Bladder microvascular endothelial cell (primary cell): ENCODE results near the gene ERBB4. TPM values are rescaled to one million over a fixed set of nuclear protein-coding genes. Genes with fewer than 3 reads are reported as not detected.

Experiments
- total RNA-seq: library from RNA; depleted of rRNA; stranded (reverse); fragments of >200 nt; gene quantifications from 2 replicates; pipeline ENCODE4 v1.2.3, GENCODE V29; 2014

Gene ERBB4
- under 0.01 and 0.06 TPM in 2 replicates for total RNA-seq

GRCh38 chr2:212538305-212539071 lies at the start of gene ERBB4:
Gene ERBB4, minus strand, starts transcription at chr2:212538802. Its CDS starts 272 bp downstream, at chr2:212538530.

